HG03575 (cell line): Measurements from ENCODE around the gene OR51M1.

ENCODE experiments used
- ATAC-seq: cut with Tn5 transposase; IDR thresholded peaks from one replicate; pipeline ENCODE4 v1.9.1; 2021; ENCODE audit not compliant: unreplicated experiment, insufficient number of reproducible peaks, low FRiP score; ENCODE audit errors: extremely low read depth

The OR51M1 gene

DNA sequence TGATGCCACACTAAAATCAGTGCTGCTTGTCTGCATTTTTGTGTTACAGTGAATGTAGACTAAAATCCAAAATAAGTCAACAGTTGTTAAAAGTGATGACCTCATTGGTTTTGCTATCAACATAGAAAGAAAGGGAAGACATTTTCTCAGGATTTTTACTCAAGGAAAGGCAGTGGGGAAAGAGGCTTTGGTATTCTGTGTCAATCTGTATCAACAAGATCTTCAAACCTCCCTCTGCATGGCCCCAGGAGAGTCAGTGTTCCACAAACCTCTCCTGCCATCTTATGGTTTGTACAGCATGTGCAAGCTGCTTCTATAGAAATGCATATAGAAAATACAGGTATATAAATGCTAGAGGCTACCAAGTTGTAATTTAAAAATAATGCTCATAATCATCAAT lies 13.8 kb upstream of the OR51M1 start:
- ATAC-seq: no peak

DNA sequence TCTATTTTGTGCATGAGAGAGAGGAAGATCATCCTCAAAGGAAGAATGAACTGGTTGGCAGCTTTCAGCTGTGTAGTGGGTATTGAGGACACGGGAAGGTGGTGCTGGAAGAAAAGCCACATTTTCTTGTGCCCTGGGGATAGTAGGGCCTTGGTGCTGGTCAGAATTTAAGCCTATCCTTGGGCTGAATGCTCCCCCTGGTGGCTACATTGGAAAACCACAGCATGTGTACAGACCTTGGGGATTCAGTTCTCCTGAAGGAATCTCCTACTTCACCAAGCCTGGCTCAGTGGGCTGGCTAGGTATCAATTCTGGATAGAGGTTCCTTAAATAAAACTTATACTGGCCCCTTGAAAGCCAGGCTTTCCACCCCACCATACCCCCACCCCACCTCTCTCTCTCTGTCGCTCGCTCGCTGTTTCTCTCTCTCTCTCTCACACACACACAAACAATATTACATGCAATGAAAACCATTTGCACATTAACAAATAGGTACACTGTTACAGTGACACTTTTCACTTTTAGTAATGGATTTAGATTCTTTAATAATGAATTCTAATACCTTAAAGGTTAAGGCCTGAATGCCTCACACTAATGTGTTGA lies 2.8 kb upstream of the OR51M1 start:
- ATAC-seq: no peak

DNA sequence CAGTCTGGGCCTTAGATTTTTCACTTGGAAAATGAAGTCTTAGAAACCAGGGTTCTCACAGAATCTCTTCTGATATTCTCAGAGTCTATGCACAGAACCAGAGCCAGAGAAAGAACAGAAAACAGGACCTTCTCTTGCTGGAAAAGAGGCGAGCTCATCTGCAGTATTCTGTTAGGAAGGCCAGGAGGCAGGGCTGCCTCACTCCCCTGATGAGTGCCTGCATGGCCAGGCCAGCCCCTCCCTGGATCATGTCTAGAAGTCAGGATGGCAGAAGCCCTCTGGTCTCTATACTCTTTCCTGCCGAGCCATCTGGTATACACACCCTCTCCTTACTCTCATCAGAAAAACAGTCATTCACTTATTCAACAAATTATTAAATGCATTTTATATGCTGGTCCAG lies 723 bp downstream of the OR51M1 start:
- no peak for ATAC-seq

DNA sequence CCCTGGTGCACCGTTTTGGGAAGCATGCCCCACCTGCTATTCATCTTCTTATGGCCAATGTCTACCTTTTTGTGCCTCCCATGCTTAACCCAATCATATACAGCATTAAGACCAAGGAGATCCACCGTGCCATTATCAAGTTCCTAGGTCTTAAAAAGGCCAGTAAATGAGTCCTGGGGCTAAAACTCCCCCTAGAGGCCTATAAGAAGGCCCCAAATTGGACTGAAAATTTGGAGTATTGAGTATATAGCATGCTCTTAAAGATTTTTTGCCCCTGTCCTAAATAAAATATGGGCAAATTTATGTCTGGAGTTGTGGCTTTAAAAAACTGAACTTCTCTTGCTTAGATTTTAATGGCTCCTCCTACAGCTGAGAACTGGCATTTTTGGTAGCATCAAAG lies 6.6 kb downstream of the OR51M1 start:
- ATAC-seq: no peak

DNA sequence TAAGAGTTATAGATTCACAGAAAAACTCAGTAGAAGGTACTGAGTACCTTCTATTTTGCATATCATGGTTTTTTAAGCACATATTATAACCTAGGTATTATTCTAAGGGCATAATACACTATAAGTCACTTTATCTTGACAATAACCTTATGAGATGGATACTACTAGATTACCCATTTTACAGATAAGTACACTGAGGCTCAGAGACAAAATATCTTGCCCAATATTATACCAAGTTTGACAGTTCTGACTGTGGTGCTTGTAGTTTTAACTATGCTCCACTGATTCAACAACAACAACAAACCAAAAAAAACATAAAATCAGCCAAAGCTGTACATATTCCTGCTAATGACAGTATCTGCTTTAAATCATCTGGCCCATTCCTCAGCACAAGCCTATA lies 10.5 kb downstream of the OR51M1 start:
- ATAC-seq: no peak

DNA sequence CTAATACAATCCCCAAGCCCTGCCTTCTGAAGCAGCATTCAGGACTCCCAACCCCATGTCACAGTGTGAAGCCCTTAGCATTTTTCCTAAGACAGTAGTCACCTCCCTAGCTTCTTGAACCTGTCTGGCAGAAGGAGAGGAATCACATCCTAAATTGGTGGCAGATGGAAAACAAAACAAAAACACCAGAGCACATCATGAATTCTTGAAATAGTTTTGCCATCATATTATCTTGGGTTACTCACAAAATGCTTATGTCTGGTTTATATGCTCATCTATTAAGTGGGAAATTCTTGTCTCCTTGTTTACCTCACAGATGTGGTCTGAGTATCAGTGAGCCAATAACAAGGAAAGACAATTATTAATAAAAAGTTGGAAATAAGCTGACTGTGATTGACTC lies 15.3 kb downstream of the OR51M1 start:
- ATAC-seq: no peak

DNA sequence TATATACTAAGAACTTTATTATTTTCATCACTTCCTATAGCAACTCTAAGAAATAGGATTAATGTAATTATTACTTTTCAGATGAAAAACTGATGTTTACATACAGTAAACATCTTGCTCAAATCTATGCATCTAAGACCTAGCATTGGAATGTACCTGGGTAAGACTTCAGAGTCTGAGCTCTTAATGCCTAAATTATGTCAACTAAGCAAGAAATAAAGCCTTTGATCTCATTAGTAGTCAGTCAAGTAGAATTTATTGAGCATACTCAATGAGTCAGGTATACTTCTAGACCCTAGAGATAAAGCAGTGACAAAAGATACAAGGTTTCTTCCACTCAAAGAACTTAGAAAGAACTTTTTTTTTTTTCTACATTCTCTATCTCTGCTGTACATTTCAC lies 21.6 kb downstream of the OR51M1 start:
- ATAC-seq: no peak

DNA sequence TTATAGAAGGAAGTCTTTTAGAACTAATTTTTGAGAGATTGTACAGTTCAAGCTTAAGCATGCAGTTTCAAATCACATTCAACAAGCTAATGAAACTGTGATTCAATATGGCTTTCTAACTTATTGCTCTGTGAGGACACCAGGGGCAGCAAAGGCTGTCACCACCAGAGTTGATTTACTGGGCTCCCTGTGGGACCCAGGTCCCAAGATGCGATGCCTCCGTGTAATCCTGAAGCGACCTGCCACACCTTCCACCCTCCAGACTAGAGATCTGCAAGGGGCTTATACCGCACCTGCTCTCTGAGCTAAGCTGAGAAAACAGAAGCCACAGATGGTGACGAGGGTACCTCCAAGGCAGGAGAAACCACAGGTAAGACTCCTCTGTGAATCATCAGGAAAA lies 37.4 kb downstream of the OR51M1 start:
- no peak for ATAC-seq

DNA sequence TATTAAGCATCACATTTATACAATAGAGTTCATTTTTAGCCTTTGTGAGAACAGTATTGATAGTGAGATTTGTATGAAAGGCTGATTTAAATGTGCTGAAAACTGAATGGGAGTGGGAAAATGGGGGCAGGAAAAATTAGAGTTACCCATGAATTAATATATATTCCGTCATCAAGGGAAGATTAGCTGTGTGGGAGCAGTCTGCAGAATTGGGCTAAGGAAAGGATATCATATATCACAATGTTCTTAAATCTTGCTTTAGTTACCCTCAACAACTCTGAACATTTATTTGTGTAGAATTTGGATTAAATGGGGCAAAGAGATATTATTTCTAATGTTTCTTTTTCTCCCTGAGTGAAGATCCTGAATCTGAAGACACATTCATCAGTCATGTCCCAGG lies 38.2 kb downstream of the OR51M1 start, which contains the start of gene OR51Q1:
Gene OR51Q1, plus strand, starts transcription at position 301 of the 400 bp plus-strand sequence. Its CDS starts 90 bp downstream, at position 391.
- no peak for ATAC-seq

DNA sequence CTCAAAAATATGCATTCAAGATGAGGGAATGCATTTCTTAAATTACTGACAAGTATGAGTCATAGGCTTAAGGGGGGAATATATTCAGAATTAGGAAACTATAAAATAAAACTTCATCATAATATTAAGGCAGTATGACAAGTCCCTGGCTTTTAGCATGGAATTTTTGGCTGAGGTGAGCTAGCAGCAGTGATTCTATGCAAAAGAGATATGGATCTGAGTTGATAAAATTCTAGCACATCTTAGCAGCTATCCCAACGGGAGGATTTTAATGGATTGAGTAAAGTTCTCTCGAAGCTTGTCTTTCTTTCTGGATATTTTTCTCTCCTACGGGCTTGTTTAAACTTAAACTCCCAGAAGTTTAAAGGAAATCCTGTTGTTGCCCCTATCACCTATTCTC lies 39.5 kb downstream of the OR51M1 start:
- ATAC-seq: no peak

DNA sequence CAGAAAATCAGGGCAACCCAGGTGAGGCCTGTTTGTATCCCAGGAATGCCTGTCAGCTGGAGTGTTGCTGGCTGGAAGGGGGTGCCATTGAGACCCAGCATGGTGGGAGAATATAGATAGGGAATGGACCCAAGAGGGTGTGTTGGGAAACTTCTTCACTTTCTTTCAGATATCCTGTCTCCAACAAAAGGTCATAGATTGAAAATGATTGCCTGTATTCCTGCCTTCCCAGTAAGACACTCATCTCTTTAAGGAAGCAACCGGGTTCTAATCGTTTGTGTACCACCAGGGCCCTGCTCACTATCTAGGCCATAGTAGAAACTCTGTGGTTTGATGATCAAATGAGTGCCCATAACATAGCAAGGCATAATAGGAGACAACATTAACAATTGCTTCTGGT lies 57.8 kb downstream of the OR51M1 start, which contains the start of gene OR51I1:
Gene OR51I1, minus strand, starts transcription at position 101 of the 400 bp plus-strand sequence. Its CDS starts 0 bp downstream, at position 101.
- no peak for ATAC-seq
